Measurements from ENCODE around the gene SPPL2B.
"Not testable (repeated sequence)": the region's sequence is repeated elsewhere in the genome, so short reads cannot be mapped to it uniquely, and the experiment has no call there.

Gene SPPL2B

GRCh38 chr19:2381148-2381820, 52.8 kb downstream of the SPPL2B start:
- DNase-seq (ENCODE audit: low read depth), result no peak

GRCh38 chr19:2382530-2383222, 54.2 kb downstream of the SPPL2B start:
- DNase-seq (ENCODE audit: low read depth), result no peak

GRCh38 chr19:2385053-2385721, 56.7 kb downstream of the SPPL2B start:
- no peak for DNase-seq (ENCODE audit: low read depth)

- DNase-seq (ENCODE audit: low read depth), result no peak
Observed at GRCh38 chr19:2387367-2388288, 59.1 kb downstream of the SPPL2B start.

- no peak for DNase-seq (ENCODE audit: low read depth)
Observed at GRCh38 chr19:2389594-2389993, 61.1 kb downstream of the SPPL2B start.

GRCh38 chr19:2391118-2391725, 62.7 kb downstream of the SPPL2B start:
- DNase-seq (ENCODE audit: low read depth), result peak; percentile 14

GRCh38 chr19:2392366-2392765, 63.9 kb downstream of the SPPL2B start:
- DNase-seq (ENCODE audit: low read depth), result no peak

GRCh38 chr19:2392899-2393298, 64.4 kb downstream of the SPPL2B start:
- DNase-seq (ENCODE audit: low read depth), result not testable (repeated sequence)

GRCh38 chr19:2394054-2394441, 65.6 kb downstream of the SPPL2B start:
- DNase-seq (ENCODE audit: low read depth), result no peak

GRCh38 chr19:2394442-2395292, 66.2 kb downstream of the SPPL2B start:
- DNase-seq (ENCODE audit: low read depth), result no peak

- DNase-seq (ENCODE audit: low read depth), result not testable (repeated sequence)
Observed at GRCh38 chr19:2395293-2395829, 66.9 kb downstream of the SPPL2B start.

- DNase-seq (ENCODE audit: low read depth), result not testable (repeated sequence)
Observed at GRCh38 chr19:2397173-2397572, 68.7 kb downstream of the SPPL2B start.

GRCh38 chr19:2398735-2399305, 70.3 kb downstream of the SPPL2B start:
- DNase-seq (ENCODE audit: low read depth), result no peak

- no peak for DNase-seq (ENCODE audit: low read depth)
Observed at GRCh38 chr19:2399582-2399981, 71.1 kb downstream of the SPPL2B start.
